ENCODE measurements around the gene ORAI2.
"Not testable (repeated sequence)": the region's sequence is repeated elsewhere in the genome, so short reads cannot be mapped to it uniquely, and the experiment has no call there.

The ORAI2 gene

DNA sequence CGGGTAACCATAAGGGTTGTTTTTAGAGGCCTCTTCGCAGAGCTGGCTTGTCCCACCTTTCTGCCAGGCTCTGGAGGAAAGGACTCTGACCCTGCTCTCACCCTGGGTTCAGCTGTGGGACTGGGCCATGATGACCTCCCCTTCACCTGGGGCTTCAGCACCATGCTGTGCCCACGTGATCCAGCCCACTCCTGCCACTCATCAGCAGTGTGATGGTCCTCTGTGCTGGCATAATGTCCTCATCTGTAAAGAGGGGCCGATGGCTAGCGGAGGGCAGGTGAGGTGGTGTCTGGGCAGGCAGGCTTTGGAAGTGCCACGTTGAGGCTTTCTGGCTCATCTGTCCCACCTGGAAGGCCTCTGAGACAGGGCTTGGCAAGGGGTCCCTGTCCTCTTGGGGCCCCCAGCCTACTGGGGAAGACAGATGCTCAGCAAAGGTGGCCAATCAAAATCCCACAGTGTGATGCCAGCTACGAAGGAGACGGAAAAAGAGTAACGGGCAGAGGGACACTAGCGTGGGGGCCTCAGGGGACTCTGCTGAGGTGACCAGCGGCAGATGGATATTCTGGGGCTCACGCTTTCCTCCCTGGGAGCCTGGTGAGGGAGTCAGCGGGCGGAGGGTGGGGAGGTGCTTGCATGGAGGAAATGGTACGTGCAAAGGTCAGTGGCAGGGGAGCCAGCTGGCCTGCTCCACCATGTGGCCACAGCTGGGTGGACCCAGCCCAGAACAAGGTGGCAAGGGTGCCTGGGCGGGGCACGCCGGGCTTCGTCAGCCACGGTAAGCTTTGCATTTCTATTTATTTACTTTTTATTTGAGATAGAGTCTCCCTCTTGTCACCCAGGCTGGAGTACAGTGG lies 36.8 kb downstream of the ORAI2 start:
- no peak for DNase-seq (ENCODE audit: low spot score)

DNA sequence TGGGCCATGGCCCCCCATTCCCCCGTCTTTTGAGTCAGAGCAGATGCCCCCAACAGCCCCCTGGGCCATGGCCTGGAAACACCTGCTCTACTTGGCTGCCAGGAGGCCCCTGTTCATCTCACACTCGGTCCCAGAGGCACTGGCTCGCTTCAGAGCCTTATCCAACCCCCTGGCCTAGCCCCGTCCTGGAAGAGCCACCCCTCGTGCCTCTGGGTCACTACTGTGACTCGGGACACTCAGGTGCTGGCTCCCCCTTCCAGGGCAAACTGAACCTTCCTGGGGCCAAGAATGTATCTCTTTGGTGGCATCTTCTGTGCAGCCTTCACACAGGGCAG lies 38.4 kb downstream of the ORAI2 start:
- DNase-seq (ENCODE audit: low spot score): no peak

DNA sequence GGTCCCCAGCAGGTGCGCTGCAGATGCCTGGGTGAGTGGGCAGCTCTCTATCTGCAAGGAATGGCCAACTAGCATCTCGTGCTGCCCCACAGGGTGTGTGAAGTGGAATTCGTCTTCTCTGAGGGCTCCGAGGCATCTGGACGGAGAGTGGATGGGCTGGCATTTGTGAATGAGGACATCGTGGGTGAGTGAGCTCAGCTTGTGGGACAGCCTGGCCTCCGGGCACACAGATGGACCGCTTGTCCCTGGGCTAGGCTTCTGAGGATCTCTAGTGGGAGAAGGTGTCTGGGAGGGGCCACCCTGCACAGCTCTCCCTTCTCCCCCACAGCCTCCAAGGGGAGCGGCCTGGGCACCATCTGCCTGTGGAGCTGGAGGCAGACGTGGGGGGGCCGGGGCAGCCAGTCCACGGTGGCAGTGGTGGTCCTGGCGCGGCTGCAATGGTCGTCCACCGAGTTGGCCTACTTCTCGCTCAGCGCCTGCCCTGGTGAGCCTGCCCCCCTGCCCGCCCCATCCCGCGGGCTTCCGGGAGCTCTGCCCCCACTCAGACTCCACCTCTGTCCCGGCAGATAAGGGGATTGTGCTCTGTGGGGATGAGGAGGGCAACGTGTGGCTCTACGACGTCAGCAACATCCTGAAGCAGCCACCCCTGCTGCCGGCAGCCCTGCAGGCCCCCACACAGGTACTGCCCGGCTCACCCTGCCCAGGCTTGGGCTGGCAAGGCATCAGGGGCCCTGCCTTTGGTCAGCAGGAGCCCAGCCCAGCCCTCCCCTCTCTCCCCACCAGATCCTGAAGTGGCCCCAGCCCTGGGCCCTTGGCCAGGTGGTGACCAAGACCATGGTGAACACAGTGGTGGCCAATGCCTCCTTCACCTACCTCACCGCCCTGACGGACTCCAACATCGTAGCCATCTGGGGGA lies 39.0 kb downstream of the ORAI2 start:
- DNase-seq (ENCODE audit: low spot score): no peak

DNA sequence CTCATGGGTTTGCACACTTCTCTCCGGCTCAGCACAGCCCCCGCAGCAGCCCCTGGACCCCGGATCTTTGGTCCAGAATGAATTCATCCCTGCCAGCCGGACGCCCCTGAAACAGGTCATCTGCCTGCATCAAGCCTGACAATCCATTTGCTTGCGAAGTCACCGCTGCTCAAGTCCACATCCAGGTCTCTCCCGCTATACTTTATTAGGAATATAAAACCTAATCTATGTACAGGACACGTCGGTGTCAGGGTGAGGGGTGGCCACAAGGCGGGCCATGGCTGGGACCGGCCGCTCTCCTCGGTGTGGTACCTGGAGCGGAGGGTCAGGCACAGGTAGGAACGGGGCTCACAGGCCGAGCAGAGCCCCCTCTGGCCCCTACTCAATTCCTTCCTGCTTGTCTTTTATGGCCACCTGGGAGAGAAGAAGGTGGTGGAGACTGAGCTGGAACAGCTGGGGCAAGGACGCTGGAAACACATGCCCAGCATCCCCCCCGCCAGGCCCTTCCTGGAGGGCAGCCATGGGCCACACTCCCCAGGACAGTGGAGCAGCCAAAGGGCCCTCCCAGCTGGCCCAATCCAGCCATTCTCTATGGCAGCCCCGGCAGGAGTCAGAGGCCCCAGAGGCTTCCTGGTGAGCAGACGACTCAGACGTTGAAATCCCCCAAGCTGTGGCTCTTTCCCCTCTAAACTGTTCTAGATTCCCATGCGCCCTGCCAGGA lies 40.1 kb downstream of the ORAI2 start:
- no peak for DNase-seq (ENCODE audit: low spot score)

DNA sequence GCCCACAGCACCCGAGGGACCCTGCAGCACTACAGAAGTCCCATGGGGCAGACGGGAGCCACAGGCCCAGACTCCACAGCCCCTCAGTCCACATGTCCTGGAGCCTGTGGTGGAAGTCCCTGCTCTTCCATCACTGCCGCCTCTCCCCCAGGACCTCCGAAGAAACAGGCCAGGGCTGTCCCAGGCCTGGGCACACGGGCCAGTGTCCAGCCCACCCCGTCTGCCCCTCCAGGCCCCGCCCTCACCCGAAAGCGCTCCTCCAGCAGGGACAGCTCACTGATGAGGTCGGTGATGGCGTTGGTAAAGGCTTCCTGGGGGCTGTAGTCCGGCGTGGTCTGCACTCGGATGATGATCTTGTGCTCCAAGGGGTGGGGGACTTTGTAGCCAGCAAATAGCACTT lies 40.7 kb downstream of the ORAI2 start:
- DNase-seq (ENCODE audit: low spot score): not testable (repeated sequence)

DNA sequence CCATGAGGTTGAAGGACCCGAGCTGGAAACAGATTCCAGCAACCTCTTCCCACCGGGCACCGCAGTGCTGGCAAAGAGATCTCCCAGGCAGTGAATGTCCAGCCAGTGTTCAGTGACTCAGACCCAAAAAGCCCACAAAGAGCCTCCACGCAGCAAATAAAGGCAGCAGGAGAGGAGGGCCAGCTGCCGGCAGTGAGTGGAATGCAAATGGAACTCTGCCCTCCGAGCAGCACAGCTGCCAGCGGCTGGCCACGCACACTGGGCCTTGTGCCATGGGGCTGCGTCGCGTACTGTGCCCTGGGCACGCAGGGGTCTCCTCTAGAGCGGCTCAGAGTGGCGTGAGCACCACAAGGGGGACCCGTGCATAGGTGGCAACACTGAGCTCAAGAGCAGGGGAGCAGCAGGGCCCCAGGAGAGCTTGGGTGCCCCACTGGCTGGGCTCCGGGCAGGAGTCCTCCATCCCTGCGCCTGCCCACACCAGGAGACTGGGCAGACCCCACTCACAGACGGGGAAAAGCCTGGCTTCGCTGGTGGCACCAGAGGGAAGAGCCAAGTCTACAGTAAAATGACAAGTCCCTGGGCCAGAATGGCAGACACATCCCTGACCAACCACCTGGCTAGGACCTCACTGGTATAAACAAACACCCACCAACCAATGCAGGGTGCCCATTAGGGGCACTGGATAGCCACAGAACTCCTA lies 41.5 kb downstream of the ORAI2 start:
- DNase-seq (ENCODE audit: low spot score): not testable (repeated sequence)

DNA sequence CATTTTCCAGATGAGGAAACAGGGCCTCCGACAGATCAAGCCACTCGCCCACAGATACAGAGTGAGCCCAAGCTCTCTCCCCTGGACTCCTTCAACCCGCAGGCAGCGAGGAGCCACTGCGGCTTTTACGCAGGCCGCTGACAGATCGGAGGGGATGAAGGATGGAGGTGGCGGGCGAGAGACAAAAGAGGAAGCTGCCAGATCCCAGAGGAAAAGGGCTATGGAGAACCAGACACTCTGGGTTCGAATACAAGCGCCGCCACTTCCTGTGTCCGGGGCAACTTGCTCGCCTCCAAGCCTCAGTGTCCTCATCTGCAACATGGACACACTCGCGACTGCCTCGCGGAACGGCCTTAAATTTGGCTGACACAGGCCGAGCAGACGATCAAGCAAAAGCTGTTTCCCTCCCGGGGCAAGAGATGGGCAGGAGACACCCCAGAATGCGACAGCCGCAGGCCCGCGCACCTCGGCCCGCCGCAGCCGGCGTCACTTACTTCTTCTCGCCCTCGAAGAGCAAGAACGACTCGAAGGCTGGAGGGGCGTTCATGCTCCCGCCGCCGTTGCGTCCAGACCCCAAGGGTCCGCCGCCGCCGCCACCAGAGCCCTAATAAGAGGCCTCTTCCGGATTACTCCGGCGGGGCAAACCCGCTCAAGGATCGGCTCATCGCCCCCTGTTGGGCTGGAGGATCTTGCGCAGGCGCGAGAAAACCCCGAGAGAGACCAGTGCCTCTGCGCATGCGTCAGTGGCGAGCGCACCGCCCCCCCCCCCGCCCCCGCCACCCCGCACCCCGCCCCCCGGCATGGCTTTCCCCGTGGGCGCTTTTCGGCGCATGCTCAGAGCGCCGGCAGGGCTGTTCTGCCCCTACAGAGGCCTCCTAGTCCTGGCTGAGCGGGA lies 45.2 kb downstream of the ORAI2 start, which contains the start of gene POLR2J:
TSS of gene POLR2J (minus strand) at position 609 of the 895 bp plus-strand sequence. CDS start at position 547, 62 bp downstream.
- DNase-seq (ENCODE audit: low spot score): not testable (repeated sequence)

DNA sequence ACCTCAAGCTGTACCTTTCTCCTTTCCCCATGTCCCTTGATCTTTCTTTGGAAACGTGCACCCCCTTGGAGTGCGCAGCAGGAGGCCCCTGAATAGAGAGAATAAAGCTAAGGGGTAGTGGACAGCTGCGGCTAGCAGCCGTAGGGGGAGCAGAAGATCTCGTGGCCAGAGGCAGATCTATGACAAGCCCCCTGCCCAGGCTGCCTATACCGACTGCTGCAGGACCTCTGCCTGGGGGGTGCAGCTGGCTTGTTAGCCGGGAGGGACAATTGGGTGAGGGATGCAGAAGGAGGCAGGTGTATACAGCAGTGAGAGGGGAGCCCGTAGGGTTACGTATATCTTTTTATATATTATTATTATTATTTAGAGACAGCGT lies 45.8 kb downstream of the ORAI2 start:
- DNase-seq (ENCODE audit: low spot score): not testable (repeated sequence)

DNA sequence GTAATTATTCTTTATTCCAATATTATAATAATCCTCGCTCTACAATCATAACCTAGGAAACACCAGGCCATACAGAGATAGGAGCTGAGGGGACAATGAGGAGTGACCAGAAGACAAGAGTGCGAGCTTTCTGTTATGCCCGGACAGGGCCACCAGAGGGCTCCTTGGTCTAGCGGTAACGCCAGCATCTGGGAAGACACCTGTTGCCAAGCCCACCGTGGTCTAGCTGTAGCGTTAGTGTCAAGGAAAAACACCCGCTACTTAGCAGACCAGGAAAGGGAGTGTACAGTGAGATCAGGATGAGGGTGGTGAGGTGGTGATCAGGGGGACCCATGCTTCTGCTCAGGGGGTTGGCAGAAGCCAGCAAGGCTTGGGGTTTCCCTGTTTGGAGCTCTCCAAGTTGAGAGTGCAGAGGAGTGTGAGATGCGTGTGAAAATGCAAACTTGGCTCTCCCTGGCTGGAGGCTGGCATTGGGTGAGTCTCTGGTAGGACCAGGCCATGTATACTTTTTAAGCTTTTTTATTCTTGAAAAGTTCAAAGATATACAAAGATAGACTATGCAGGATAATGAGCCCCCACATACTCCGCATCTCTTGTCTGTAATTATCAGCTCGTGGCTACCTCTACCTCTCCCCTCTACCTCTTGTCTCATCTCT lies 46.7 kb downstream of the ORAI2 start:
- not testable (repeated sequence) for DNase-seq (ENCODE audit: low spot score)

DNA sequence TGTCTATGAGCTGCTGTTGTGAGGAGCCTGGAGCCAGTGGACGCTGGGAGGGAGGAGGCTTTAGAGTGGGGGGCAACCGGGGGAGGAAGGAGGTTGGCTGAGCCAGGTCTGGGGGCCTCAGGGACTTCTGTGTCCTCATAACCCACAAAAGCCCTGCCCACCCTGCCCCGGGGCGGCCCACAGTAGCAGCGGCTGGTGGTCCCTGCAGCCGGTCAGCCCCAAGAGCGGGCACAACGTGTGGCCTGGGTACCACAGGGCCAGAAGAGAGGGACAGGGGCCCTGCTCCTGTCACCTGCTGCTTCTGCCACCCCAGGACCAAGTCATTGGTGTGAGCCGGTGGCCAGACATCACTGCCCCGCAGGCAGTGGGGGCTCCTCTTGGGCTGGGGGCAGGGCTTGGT lies 48.6 kb downstream of the ORAI2 start:
- DNase-seq (ENCODE audit: low spot score): not testable (repeated sequence)

DNA sequence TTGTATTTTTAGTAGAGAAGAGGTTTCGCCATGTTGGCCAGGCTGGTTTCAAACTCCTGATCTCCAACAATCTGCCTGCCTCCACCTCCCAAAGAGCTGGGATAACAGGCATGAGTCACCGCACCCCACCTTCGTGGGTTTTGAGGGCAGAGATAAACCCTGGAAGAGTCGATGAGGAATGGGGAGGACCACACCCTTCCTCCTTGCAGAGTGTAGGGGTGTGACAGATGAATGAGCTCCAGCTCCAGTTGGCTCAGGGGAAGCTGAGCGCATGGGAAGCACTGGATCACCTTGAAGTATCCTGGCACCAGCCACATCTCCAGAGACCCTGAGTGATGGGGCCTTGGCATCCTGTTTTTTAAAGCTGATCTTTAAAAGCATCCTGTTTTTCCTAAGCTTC lies 50.9 kb downstream of the ORAI2 start:
- not testable (repeated sequence) for DNase-seq (ENCODE audit: low spot score)

DNA sequence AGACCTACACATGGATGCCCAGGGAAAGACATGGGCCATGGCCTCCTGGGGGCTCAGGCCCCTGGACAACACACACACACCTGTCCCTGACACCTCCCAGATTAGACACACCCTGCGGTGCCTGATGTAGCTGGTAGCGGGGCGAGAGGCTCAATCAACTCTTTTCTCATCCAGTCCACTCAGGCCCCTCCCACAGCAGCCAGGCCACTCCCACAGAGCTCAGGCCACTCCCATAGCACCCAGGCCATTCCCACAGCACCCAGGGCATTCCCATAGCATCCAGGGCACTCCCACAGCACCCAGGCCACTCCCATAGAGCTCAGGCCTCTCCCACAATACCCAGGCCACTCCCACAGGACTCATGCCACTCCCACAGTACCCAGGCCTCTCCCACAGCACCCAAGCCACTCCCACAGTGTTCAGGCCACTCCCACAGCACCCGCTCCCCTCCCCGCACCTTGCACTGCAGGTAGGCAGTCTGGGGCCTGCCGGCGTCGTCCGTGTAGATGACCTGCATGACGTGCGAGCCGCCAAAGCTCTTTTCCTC lies 57.2 kb downstream of the ORAI2 start:
- not testable (repeated sequence) for DNase-seq (ENCODE audit: low spot score)

DNA sequence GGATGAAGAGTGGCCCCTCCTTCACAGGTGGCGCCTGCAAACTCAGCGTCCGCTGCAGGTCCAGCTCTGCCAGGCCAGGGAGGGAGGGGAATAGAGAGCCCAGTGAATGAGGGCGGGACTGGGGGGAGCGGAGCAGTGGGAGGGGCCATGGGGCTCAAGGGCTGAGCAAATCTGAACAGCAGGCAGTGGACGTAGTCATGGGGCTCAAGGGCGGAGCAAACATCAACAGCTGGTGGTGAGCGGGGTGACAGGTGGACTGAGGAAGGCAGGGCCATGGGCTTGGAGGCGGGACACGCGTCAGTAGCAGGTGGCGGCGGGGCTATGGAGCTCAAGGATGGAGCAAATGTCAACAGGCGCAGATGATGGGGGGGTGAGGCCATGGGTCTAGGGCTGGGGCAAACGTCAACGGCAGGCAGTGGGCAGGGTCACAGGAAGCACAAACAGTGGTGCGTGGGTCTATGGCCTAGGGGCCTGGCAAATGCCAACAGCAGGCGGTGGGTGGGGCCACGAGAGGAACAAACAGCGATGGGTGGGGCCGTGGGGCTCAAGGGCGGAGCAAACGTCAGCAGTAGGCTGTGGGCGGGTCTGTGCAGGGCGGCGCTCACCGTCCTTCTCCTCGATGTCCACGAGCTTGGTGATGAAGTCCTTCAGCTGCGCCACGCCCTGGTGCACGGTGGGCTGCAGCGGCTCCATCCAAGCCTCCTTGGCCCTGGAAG lies 60.0 kb downstream of the ORAI2 start:
- not testable (repeated sequence) for DNase-seq (ENCODE audit: low spot score)

DNA sequence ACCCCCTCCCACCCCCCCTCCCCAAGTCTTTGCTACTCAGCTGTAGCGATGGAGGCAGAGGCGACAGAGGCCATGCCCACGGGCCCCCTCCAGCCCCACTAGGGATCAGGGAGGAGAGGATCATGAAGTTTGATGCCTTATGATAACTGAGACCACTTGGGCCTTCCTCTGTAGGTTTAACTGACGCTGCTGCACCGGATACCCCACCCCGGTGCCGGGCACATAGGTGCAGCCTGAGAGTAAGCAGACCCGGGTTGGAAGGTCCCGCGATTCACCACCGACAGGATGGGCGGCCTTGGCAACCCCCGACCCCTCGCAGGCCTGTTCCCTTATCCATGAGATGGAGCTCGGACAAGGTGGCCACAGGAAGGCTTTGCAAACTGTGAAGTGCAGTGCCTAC lies 60.7 kb downstream of the ORAI2 start:
- not testable (repeated sequence) for DNase-seq (ENCODE audit: low spot score)

DNA sequence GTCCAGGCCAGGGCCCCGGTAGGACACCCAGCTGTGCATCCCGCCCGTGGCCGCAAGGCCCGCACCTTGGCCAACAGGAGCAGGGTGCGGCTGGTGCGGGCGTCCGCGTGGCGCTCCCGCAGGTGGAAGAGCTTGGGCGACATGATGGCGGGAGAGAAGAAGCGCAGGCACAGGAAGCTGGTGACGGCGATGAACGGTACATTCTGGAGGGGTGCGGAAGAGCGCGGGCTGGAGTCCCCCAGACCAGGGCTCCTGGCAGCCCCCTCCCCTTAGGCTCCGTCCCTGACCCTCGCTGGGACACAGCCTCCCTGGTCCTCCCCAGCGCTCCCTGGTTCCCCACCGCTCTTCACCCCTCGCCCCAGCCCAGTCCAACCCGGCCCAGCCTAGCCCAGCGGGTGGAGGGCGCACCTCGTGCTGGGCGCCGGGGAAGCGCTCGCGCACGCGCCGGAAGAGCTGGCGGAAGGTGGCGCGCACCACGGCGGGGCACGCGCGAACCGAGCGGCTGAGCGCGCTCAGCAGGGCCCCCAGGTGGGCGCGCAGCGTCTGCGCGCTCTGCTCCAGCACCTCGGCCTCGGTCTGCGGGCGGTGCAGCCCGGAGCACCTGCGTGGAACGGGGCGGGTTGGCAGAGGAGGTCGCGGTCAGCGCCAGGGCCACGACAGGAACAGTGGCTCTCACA lies 61.2 kb downstream of the ORAI2 start:
- not testable (repeated sequence) for DNase-seq (ENCODE audit: low spot score)

DNA sequence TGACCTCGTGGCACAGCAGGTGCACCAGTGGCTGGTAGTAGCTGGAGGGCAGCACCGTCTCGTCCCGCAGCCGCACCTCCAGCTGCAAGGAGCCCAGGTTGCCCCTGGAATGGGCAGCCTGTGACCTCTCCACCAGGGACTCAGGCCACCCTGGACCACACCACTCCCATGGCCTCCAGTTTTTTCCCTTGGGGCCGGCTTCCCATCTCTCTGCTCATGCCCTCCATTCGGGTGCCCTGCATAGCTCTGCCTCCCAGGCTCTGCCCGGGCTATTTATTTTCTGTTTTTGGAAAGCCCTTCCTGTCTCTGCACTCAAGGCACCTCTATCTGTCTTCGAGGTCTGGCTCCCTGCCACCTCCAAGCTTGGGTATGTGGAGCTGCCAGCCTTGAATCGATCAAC lies 63.5 kb downstream of the ORAI2 start:
- not testable (repeated sequence) for DNase-seq (ENCODE audit: low spot score)

DNA sequence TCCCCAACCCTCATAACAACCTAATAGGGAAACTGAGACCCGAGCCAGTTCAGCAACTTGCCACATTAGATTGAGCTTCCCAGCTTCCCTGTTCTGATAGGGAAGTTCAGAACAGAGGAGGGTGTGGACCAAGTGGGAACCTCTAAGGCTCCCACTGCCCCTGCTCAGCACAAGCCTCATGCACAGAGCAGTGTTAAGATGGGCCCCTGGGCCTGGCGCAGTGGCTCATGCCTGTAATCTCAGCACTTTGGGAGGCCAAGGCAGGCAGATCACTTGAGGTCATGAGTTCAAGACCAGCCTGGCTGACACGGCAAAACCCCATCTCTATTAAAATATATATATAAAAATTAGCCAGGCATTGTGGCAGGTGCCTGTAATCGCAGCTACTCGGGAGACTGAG lies 63.9 kb downstream of the ORAI2 start:
- not testable (repeated sequence) for DNase-seq (ENCODE audit: low spot score)

DNA sequence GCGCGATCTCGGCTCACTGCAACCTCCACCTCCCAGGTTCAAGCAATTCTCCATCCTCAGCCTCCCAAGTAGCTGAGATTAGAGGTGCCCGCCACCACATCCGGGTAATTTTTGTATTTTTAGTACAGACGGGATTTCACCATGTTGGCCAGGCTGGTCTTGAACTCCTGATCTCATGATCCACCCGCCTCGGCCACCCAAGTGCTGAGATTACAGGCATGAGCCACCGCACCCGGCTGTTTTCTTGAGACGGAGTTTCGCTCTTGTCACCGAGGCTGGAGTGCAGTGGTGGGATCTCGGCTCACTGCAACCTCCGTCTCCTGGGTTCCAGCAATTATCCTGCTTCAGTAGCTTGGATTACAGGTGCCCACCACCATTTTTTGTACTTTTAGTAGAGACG lies 64.9 kb downstream of the ORAI2 start:
- DNase-seq (ENCODE audit: low spot score): not testable (repeated sequence)
